ENCODE measurements around the gene CXCR4. TPM values are rescaled to one million over a fixed set of nuclear protein-coding genes. Genes with fewer than 3 reads are reported as not detected.

Gene CXCR4
- total RNA-seq, 1 experiment from 2014 or later = 1.1 TPM

DNA sequence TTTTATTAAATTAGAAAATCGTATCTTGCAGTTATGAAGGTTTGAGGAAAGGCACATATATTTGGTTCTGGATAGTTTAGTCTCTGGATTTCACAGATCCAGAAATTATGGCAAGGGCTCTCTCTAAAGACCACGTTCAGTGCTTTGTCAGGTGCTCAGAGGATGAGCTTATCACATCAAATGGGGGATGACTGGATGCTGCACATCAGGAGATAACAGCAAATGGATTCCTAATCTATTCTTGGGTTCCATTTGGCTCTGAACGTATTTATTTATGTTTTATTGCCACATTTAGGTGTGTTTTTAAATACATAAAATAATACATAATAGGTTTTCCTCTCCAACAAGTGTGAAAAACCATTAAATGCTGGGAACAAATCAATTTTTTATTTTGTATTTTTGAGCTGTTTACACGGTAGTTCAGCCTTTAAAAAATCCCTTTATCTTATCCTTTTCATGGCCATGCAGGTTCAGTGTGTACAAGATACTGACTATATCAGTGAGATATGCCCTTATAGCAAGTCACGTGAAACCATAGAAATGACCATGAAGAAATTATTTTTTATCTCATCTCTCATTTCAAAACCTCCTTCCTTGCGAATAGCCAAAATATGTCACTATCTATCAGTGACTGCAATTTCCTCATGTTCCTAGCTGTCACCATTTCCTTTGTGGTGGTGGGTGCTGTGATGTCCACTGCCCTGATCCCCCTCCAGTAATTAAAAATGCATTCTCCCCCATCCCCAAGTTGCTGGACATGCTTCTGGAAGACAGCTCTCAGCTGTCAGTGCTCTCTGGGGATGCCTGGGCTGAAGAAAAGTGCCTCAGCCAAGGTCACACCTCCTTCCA lies 25.9 kb upstream of the CXCR4 start:
- no peaks in the 10 kb centered on the region for H3K4me1 ChIP-seq (ENCODE audit: control insufficient read depth, insufficient read depth, low read length)
- H3K36me3 ChIP-seq (ENCODE audit: control insufficient read depth, insufficient read depth, low read length) = no peaks in the 10 kb centered on the region
- BruUV-seq (replicated peaks) = no TSS peak
- TF ChIP-seq, protein P1, sequence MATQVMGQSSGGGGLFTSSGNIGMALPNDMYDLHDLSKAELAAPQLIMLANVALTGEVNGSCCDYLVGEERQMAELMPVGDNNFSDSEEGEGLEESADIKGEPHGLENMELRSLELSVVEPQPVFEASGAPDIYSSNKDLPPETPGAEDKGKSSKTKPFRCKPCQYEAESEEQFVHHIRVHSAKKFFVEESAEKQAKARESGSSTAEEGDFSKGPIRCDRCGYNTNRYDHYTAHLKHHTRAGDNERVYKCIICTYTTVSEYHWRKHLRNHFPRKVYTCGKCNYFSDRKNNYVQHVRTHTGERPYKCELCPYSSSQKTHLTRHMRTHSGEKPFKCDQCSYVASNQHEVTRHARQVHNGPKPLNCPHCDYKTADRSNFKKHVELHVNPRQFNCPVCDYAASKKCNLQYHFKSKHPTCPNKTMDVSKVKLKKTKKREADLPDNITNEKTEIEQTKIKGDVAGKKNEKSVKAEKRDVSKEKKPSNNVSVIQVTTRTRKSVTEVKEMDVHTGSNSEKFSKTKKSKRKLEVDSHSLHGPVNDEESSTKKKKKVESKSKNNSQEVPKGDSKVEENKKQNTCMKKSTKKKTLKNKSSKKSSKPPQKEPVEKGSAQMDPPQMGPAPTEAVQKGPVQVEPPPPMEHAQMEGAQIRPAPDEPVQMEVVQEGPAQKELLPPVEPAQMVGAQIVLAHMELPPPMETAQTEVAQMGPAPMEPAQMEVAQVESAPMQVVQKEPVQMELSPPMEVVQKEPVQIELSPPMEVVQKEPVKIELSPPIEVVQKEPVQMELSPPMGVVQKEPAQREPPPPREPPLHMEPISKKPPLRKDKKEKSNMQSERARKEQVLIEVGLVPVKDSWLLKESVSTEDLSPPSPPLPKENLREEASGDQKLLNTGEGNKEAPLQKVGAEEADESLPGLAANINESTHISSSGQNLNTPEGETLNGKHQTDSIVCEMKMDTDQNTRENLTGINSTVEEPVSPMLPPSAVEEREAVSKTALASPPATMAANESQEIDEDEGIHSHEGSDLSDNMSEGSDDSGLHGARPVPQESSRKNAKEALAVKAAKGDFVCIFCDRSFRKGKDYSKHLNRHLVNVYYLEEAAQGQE (IDR thresholded peaks at IDR 0.05; ENCODE audit: insufficient read depth in 1 of 2, low read depth in 2 of 2, low read length in 1 of 2) = no peak
- TF ChIP-seq POLR2AphosphoS5 (IDR thresholded peaks at IDR 0.05; ENCODE audit: low read depth, low read length) (no peak), TCF7L2 (IDR thresholded peaks at IDR 0.05; ENCODE audit: low read depth, low read length) (no peak), SIN3A (IDR thresholded peaks at IDR 0.05; ENCODE audit: borderline replicate concordance, insufficient read depth, low read depth, low read length) (no peak)
- TF ChIP-seq, protein P2, sequence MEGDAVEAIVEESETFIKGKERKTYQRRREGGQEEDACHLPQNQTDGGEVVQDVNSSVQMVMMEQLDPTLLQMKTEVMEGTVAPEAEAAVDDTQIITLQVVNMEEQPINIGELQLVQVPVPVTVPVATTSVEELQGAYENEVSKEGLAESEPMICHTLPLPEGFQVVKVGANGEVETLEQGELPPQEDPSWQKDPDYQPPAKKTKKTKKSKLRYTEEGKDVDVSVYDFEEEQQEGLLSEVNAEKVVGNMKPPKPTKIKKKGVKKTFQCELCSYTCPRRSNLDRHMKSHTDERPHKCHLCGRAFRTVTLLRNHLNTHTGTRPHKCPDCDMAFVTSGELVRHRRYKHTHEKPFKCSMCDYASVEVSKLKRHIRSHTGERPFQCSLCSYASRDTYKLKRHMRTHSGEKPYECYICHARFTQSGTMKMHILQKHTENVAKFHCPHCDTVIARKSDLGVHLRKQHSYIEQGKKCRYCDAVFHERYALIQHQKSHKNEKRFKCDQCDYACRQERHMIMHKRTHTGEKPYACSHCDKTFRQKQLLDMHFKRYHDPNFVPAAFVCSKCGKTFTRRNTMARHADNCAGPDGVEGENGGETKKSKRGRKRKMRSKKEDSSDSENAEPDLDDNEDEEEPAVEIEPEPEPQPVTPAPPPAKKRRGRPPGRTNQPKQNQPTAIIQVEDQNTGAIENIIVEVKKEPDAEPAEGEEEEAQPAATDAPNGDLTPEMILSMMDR (IDR thresholded peaks at IDR 0.05) = no peak
- H3K9me3 ChIP-seq (ENCODE audit: control insufficient read depth, insufficient read depth, low read depth, low read length) = no peaks in the 10 kb centered on the region
- intact Hi-C loops (cut with micrococcal nuclease; ENCODE audit: unreplicated experiment) (no loop called here), in situ Hi-C loops (cut with HindIII; ENCODE audit: low pct_unique_long_range_greater_than_20kb, low sequenced_read_pairs) (no loop called here)
- H3K27me3 ChIP-seq (ENCODE audit: control insufficient read depth, insufficient read depth, low read length) = peaks cover 22% of the 10 kb centered on the region
- ATAC-seq = no peak
- H3K4me3 ChIP-seq (ENCODE audit: low read depth in 2 of 2, low read length in 2 of 2) = no peak overlapping the region
- CTCF ChIA-PET = no interaction called here
- H3K27ac ChIP-seq (ENCODE audit: low read length) = no peak overlapping the region
- POLR2A ChIA-PET = no interaction called here
- no peak for DNase-seq (ENCODE audit: low read depth, low spot score)

DNA sequence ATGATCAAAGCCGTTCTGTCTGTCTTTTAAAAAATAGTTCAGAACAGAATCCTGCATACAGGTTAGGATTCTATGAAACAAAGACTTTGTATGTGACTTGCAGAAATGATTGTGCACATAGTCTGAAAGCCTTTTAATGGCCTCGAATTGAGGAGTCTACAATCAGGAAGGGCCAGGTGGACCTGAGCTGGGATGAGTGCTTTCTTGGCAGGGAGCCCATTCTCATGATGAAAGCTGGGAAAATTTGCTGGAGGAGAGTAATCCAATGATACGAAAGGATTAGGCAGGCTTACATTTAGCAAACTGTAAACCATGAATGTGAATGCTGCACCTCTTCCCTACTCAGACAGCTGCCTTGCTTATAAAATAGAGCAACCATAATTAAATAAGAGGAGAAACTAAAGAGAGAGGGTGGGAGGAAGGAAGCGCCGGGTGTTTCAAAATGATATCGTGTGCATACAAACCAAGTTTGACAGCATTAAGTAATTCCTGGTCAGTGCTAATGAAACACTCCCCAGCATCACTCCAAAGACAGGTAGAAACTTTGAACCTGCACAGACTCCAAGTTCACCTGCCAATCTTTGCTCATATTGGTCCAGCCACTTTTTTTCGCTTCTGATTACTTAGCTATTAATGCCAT lies 23.7 kb upstream of the CXCR4 start:
- Histone ChIP-seq H3K27me3 (ENCODE audit: control insufficient read depth, insufficient read depth, low read length) (peaks cover 28% of the 10 kb centered on the region), H3K36me3 (ENCODE audit: control insufficient read depth, insufficient read depth, low read length) (no peaks in the 10 kb centered on the region), H3K4me1 (ENCODE audit: control insufficient read depth, insufficient read depth, low read length) (no peaks in the 10 kb centered on the region), H3K4me3 (ENCODE audit: low read depth in 2 of 2, low read length in 2 of 2) (no peak overlapping the region), H3K27ac (ENCODE audit: low read length) (no peak overlapping the region), H3K9me3 (ENCODE audit: control insufficient read depth, insufficient read depth, low read depth, low read length) (no peaks in the 10 kb centered on the region)
- in situ Hi-C loops (cut with HindIII; ENCODE audit: low pct_unique_long_range_greater_than_20kb, low sequenced_read_pairs) (no loop called here), intact Hi-C loops (cut with micrococcal nuclease; ENCODE audit: unreplicated experiment) (no loop called here)
- no TSS peak for BruUV-seq (replicated peaks)
- CTCF ChIA-PET = no interaction called here
- no peak for ATAC-seq
- TF ChIP-seq POLR2AphosphoS5 (IDR thresholded peaks at IDR 0.05; ENCODE audit: low read depth, low read length) (no peak), SIN3A (IDR thresholded peaks at IDR 0.05; ENCODE audit: borderline replicate concordance, insufficient read depth, low read depth, low read length) (no peak), TCF7L2 (IDR thresholded peaks at IDR 0.05; ENCODE audit: low read depth, low read length) (no peak)
- TF ChIP-seq, protein P2 (IDR thresholded peaks at IDR 0.05) = no peak
- TF ChIP-seq, protein P1 (IDR thresholded peaks at IDR 0.05; ENCODE audit: insufficient read depth in 1 of 2, low read depth in 2 of 2, low read length in 1 of 2) = no peak
- POLR2A ChIA-PET = interaction anchor here (0.6 kb wide), 1 partner anchor 25 kb away, joined by 3 read pairs; no protein-coding TSS in a partner anchor
- DNase-seq (ENCODE audit: low read depth, low spot score) = no peak
